H1 (cell line): ENCODE data around the gene TBC1D22A. TPM values are rescaled to one million over a fixed set of nuclear protein-coding genes. Genes with fewer than 3 reads are reported as not detected.

ENCODE experiments used
- CTCF ChIA-PET: fragments of 300-600 bp; sonication (Branson Sonifier 250); formaldehyde crosslinking; loops from one replicate; lab custom pipeline; 2021; ENCODE audit not compliant: partially characterized antibody; lab: Charles Lee
- POLR2A ChIA-PET: fragments of 300-600 bp; sonication (Branson Sonifier 250); formaldehyde crosslinking; loops from one replicate; lab custom pipeline; 2021; ENCODE audit warnings: inconsistent platforms; ENCODE audit not compliant: partially characterized antibody; lab: Charles Lee
- DNase-seq, 2 experiments: peaks; one replicate each; pipeline versions ENCODE4 v3.0.0 to v3.0.0-alpha.2; 2010 to 2022; ENCODE audit warnings: low spot score in 2 of 2, low read depth in 1 of 2, mixed read lengths in 1 of 2
- FAIRE-seq: peaks from 2 replicates; lab custom pipeline; 2011; peaks lifted over from hg19 to GRCh38; lab: Jason Lieb, UNC
- H2AFZ ChIP-seq: 2 replicates; pipeline ENCODE4 v1.8.1; 2012; ENCODE audit warnings: low read length, inconsistent platforms
- H2AK5ac ChIP-seq: 2 replicates; pipeline ENCODE4 v1.6.1; 2013; ENCODE audit warnings: low read depth, low read length
- H2BK120ac ChIP-seq: replicated peaks from 2 replicates; pipeline ENCODE3; 2013; ENCODE audit warnings: low read depth, low read length, inconsistent platforms
- H2BK12ac ChIP-seq: 2 replicates; pipeline ENCODE4 v1.6.1; 2013; ENCODE audit warnings: low read depth, low read length
- H2BK15ac ChIP-seq: 2 replicates; pipeline ENCODE4 v1.6.1; 2013; ENCODE audit warnings: low read length
- H2BK20ac ChIP-seq: 2 replicates; pipeline ENCODE4 v1.6.1; 2013; ENCODE audit warnings: low read length
- H2BK5ac ChIP-seq: 2 replicates; pipeline ENCODE4 v1.6.1; 2013; ENCODE audit warnings: low read depth, low read length
- H3K14ac ChIP-seq: 2 replicates; pipeline ENCODE4 v1.6.1; 2013; ENCODE audit warnings: inconsistent platforms; ENCODE audit not compliant: insufficient read length
- H3K18ac ChIP-seq: 2 replicates; pipeline ENCODE4 v1.6.1; 2013; ENCODE audit warnings: low read length; ENCODE audit errors: extremely low read depth
- H3K23ac ChIP-seq: 2 replicates; pipeline ENCODE4 v1.6.1; 2013; ENCODE audit warnings: inconsistent platforms; ENCODE audit not compliant: insufficient read length
- H3K23me2 ChIP-seq: 2 replicates; pipeline ENCODE4 v1.6.1; 2013; ENCODE audit warnings: low read depth, low read length
- H3K27ac ChIP-seq: 2 replicates; pipeline ENCODE4 v1.6.1; 2011; ENCODE audit warnings: low read depth, low read length, inconsistent platforms
- H3K27me3 ChIP-seq, 4 experiments: replicated peaks in 1 of 4; 1 replicate in 1 of 4; 2 replicates in 3 of 4; pipeline versions ENCODE4 v1.6.1 to v1.8.1; 2011 to 2013; ENCODE audit warnings: low read length in 3 of 4, mild to moderate bottlenecking in 3 of 4, inconsistent platforms in 2 of 4, mixed read lengths in 2 of 4, moderate library complexity in 1 of 4; ENCODE audit not compliant: control insufficient read depth in 3 of 4, insufficient read depth in 3 of 4; ENCODE audit errors: extremely low read depth in 1 of 4
- H3K36me3 ChIP-seq, 4 experiments: 2 replicates each; pipeline versions ENCODE4 v1.6.1 to v1.8.1; 2011 to 2013; ENCODE audit warnings: mild to moderate bottlenecking in 4 of 4, low read length in 3 of 4, moderate library complexity in 2 of 4, control low read depth in 1 of 4, inconsistent platforms in 1 of 4; ENCODE audit not compliant: insufficient read depth in 4 of 4, control insufficient read depth in 2 of 4
- H3K4ac ChIP-seq: replicated peaks from 2 replicates; pipeline ENCODE3; 2013; ENCODE audit warnings: low read length, low read depth, mixed read lengths, inconsistent platforms; ENCODE audit not compliant: insufficient read length
- H3K4me1 ChIP-seq, 4 experiments: replicated peaks in 1 of 4; 1 replicate in 1 of 4; 2 replicates in 3 of 4; pipeline versions ENCODE4 v1.6.1 to v1.8.1; 2011 to 2013; ENCODE audit warnings: low read length in 3 of 4, inconsistent platforms in 2 of 4, mixed read lengths in 1 of 4; ENCODE audit not compliant: insufficient read depth in 4 of 4, control insufficient read depth in 3 of 4
- H3K4me2 ChIP-seq, 2 experiments: 2 replicates each; pipeline versions ENCODE4 v1.6.1 to v1.8.1; 2011 to 2013; ENCODE audit warnings: low read depth in 2 of 2, low read length in 2 of 2, control low read depth in 1 of 2, inconsistent platforms in 1 of 2, mild to moderate bottlenecking in 1 of 2; ENCODE audit not compliant: insufficient read depth in 1 of 2
- H3K4me3 ChIP-seq, 4 experiments: fragments of 200-600, 300-600 bp in 1 of 4; sonication (generic), shearing (Covaris generic), sonication (Bioruptor Twin) in 1 of 4; 2 replicates each; pipeline versions ENCODE4 v1.5.1 to v1.8.1; 2011 to 2016; ENCODE audit warnings: low read length in 4 of 4, low read depth in 3 of 4, control low read depth in 2 of 4, inconsistent platforms in 2 of 4, mild to moderate bottlenecking in 2 of 4, mixed read lengths in 1 of 4, moderate library complexity in 1 of 4; ENCODE audit not compliant: insufficient read depth in 2 of 4; ENCODE audit errors: extremely low read depth in 1 of 4
- H3K56ac ChIP-seq: replicated peaks from 2 replicates; pipeline ENCODE3; 2013; ENCODE audit warnings: low read depth, mild to moderate bottlenecking, mixed read lengths, low read length, inconsistent platforms; ENCODE audit not compliant: insufficient read length
- H3K79me1 ChIP-seq: 2 replicates; pipeline ENCODE4 v1.6.1; 2013; ENCODE audit warnings: low read depth, low read length, control low read depth
- H3K79me2 ChIP-seq, 2 experiments: 2 replicates each; pipeline versions ENCODE4 v1.6.1 to v1.8.1; 2012 to 2013; ENCODE audit warnings: low read length in 2 of 2, mild to moderate bottlenecking in 2 of 2, inconsistent platforms in 1 of 2; ENCODE audit not compliant: insufficient read depth in 2 of 2, control insufficient read depth in 1 of 2
- H3K9ac ChIP-seq, 4 experiments: replicated peaks in 1 of 4; 1 replicate in 1 of 4; 2 replicates in 3 of 4; pipeline versions ENCODE4 v1.6.1 to v1.8.1; 2011 to 2013; ENCODE audit warnings: low read depth in 3 of 4, low read length in 3 of 4, control low read depth in 2 of 4, mild to moderate bottlenecking in 2 of 4, moderate library complexity in 2 of 4, inconsistent platforms in 1 of 4; ENCODE audit errors: extremely low read depth in 1 of 4
- H3K9me3 ChIP-seq, 2 experiments: 2 replicates each; pipeline versions ENCODE4 v1.6.1 to v1.8.1; 2012 to 2013; ENCODE audit warnings: mild to moderate bottlenecking in 2 of 2, moderate library complexity in 2 of 2, control low read depth in 1 of 2, inconsistent platforms in 1 of 2, low read depth in 1 of 2, low read length in 1 of 2, mixed read lengths in 1 of 2; ENCODE audit not compliant: insufficient read depth in 2 of 2
- H4K20me1 ChIP-seq, 2 experiments: replicated peaks in 1 of 2; 2 replicates each; pipeline versions ENCODE3 to v1.8.1; 2011 to 2013; ENCODE audit warnings: inconsistent platforms in 2 of 2, low read length in 2 of 2, mild to moderate bottlenecking in 1 of 2; ENCODE audit not compliant: insufficient read depth in 2 of 2, control insufficient read depth in 1 of 2
- H4K5ac ChIP-seq: 2 replicates; pipeline ENCODE4 v1.6.1; 2013; ENCODE audit warnings: low read length, low read depth, mixed read lengths, inconsistent platforms; ENCODE audit not compliant: insufficient read length
- H4K8ac ChIP-seq: 2 replicates; pipeline ENCODE4 v1.8.0; 2013; ENCODE audit warnings: mild to moderate bottlenecking, moderate library complexity, low read length, inconsistent platforms; ENCODE audit not compliant: insufficient read depth; ENCODE audit errors: extremely low read depth
- H4K91ac ChIP-seq: replicated peaks from 2 replicates; pipeline ENCODE3; 2013; ENCODE audit warnings: low read length, mixed read lengths, inconsistent platforms; ENCODE audit not compliant: insufficient read length
- JUND ChIP-seq: IDR thresholded peaks from 2 replicates; pipeline ENCODE4 v1.6.1; 2011; ENCODE audit warnings: mild to moderate bottlenecking, improper control_type of control experiment, low read length
- NRF1 ChIP-seq: IDR thresholded peaks from 2 replicates; pipeline ENCODE4 v1.6.1; 2011; ENCODE audit warnings: mild to moderate bottlenecking, low read depth, low read length, improper control_type of control experiment
- WGBS, 2 experiments: shearing (Covaris generic) in 1 of 2; methylation state at CpG; one replicate each; pipeline versions ENCODE4 v1.1.6 to v1.1.7; 2013 to 2015; ENCODE audit warnings: low lambda C conversion rate in 2 of 2, mixed read lengths in 2 of 2, inconsistent platforms in 1 of 2, low coverage in 1 of 2, missing lambda C conversion rate in 1 of 2; ENCODE audit not compliant: insufficient replicate concordance in 2 of 2, insufficient coverage in 1 of 2, insufficient read length in 1 of 2; ENCODE audit errors: extremely low coverage in 1 of 2, missing lambda C conversion rate in 1 of 2; 5-methylcytosine and 5-hydroxymethylcytosine counted together
- polyA plus RNA-seq, 7 experiments: library from polyadenylated mRNA; depleted of rRNA in 3 of 7; stranded (reverse) in 5 of 7; unstranded in 2 of 7; fragments of >200 nt in 5 of 7; fragments of 200-250 nt in 2 of 7; gene quantifications; 1 replicate in 5 of 7; 2 replicates in 1 of 7; 4 replicates in 1 of 7; pipeline versions ENCODE4 v1.2.1 to v1.2.3, GENCODE V29; 2011 to 2013; ENCODE audit warnings: missing spikeins in 2 of 7, mixed read lengths in 2 of 7
- total RNA-seq: library from RNA; stranded (reverse); fragmentation: NEBNext Ultra II Directional; extraction: Animal tissue kit (Norgen Biotek cat#: 25700); gene quantifications from 2 replicates; pipeline ENCODE4 v1.2.1, GENCODE V29; 2021

Gene TBC1D22A
- total and polyA plus RNA-seq, 2 of the 8 experiments (the other 6 are each of a cell fraction or from before 2014, with no cell fraction given) = 11.9 to 18.4 TPM

GRCh38 chr22:47023871-47024270 lies 261.4 kb downstream of the TBC1D22A start:
- no peak overlapping the region for H3K56ac ChIP-seq
- ChIA-PET POLR2A (no interaction called here), CTCF (interaction anchor here (2.3 kb wide), 1 partner anchor 12 kb away, joined by 12 read pairs; no protein-coding TSS in a partner anchor)
- H3K79me1 ChIP-seq = peaks cover 3% of the 10 kb centered on the region; the same call in 1 of the 2 replicates
- H4K8ac ChIP-seq = no peak overlapping the region
- H2BK120ac ChIP-seq = no peak overlapping the region
- 96% methylated on average over 13 of the region's 13 CpGs; no CpG with 5 or more reads in 1 of the 2 experiments for WGBS, 2 experiments
- H3K9ac ChIP-seq = no peak overlapping the region
- H2AFZ ChIP-seq = no peak overlapping the region
- peaks cover 0 to 2% of the 10 kb centered on the region in 2 experiments for H4K20me1 ChIP-seq
- no peaks in the 10 kb centered on the region for H3K79me2 ChIP-seq
- peaks cover 10 to 22% of the 10 kb centered on the region in 2 experiments; a peak in 3 of 4 replicates for H3K9me3 ChIP-seq
- H3K18ac ChIP-seq = no peak overlapping the region
- TF ChIP-seq JUND (no peak), NRF1 (no peak)
- no peak overlapping the region for H2BK12ac ChIP-seq
- no peak overlapping the region for H3K4ac ChIP-seq
- no peak overlapping the region for H2BK20ac ChIP-seq
- H3K4me2 ChIP-seq = no peak overlapping the region
- no peak overlapping the region for H3K23ac ChIP-seq
- no peak overlapping the region for H2AK5ac ChIP-seq
- peaks cover 6 to 16% (median 10%) of the 10 kb centered on the region in 4 experiments; a peak in 6 of 7 replicates for H3K4me1 ChIP-seq
- H3K14ac ChIP-seq = no peak overlapping the region
- no peaks in the 10 kb centered on the region for H3K36me3 ChIP-seq
- H2BK15ac ChIP-seq = no peak overlapping the region
- no peak overlapping the region for H2BK5ac ChIP-seq
- H3K27me3 ChIP-seq = peaks cover 0 to 5% (median 1%) of the 10 kb centered on the region in 4 experiments; a peak in 3 of 7 replicates
- FAIRE-seq (no peak), DNase-seq (no peak)
- H3K23me2 ChIP-seq = peaks cover 2% of the 10 kb centered on the region; the same call in 1 of the 2 replicates
- no peak overlapping the region for H4K5ac ChIP-seq
- no peak overlapping the region for H4K91ac ChIP-seq
- H3K4me3 ChIP-seq = no peak overlapping the region
- no peak overlapping the region for H3K27ac ChIP-seq
